Measurements from ENCODE around the gene ZSCAN5A. TPM values are rescaled to one million over a fixed set of nuclear protein-coding genes. Genes with fewer than 3 reads are reported as not detected.
"Not testable (repeated sequence)": the region's sequence is repeated elsewhere in the genome, so short reads cannot be mapped to it uniquely, and the experiment has no call there.

Gene ZSCAN5A
- total and polyA plus RNA-seq, 8 donors, result 4.4 to 8.1 (median 5.5) TPM

GRCh38 chr19:56269348-56269747 is 45.3 kb downstream of the ZSCAN5A start:
- TF ChIP-seq, protein P1, sequence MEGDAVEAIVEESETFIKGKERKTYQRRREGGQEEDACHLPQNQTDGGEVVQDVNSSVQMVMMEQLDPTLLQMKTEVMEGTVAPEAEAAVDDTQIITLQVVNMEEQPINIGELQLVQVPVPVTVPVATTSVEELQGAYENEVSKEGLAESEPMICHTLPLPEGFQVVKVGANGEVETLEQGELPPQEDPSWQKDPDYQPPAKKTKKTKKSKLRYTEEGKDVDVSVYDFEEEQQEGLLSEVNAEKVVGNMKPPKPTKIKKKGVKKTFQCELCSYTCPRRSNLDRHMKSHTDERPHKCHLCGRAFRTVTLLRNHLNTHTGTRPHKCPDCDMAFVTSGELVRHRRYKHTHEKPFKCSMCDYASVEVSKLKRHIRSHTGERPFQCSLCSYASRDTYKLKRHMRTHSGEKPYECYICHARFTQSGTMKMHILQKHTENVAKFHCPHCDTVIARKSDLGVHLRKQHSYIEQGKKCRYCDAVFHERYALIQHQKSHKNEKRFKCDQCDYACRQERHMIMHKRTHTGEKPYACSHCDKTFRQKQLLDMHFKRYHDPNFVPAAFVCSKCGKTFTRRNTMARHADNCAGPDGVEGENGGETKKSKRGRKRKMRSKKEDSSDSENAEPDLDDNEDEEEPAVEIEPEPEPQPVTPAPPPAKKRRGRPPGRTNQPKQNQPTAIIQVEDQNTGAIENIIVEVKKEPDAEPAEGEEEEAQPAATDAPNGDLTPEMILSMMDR (IDR thresholded peaks at IDR 0.05), result no peak
- Histone ChIP-seq H3K27me3 (no peaks in the 10 kb centered on the region), H3K36me3 (no peaks in the 10 kb centered on the region), H3K9me3 (no peaks in the 10 kb centered on the region), H3K4me1 (no peaks in the 10 kb centered on the region), H3K4me3 (no peak overlapping the region), H3K27ac (no peak overlapping the region)
- FAIRE-seq (no peak), DNase-seq (no peak), ATAC-seq (no peak)
- 82 to 93% methylated on average over 6 of the region's 6 CpGs for WGBS, 2 donors
- intact Hi-C loops (cut with DNase I), result no loop called here

- H3K4me1 ChIP-seq, result no peaks in the 10 kb centered on the region
- no peaks in the 10 kb centered on the region for H3K9me3 ChIP-seq
- H3K27me3 ChIP-seq, result no peaks in the 10 kb centered on the region
- DNase-seq (no peak), FAIRE-seq (no peak), ATAC-seq (no peak)
- intact Hi-C loops (cut with DNase I), result no loop called here
- 49 to 81% methylated on average over 3 of the region's 3 CpGs for WGBS, 2 donors
- no peaks in the 10 kb centered on the region for H3K36me3 ChIP-seq
- TF ChIP-seq, protein P1 (IDR thresholded peaks at IDR 0.05), result no peak
- H3K4me3 ChIP-seq, result no peak overlapping the region
- no peak overlapping the region for H3K27ac ChIP-seq
These were observed 48.6 kb downstream of the ZSCAN5A start for GRCh38 chr19:56266051-56266450.

DNA sequence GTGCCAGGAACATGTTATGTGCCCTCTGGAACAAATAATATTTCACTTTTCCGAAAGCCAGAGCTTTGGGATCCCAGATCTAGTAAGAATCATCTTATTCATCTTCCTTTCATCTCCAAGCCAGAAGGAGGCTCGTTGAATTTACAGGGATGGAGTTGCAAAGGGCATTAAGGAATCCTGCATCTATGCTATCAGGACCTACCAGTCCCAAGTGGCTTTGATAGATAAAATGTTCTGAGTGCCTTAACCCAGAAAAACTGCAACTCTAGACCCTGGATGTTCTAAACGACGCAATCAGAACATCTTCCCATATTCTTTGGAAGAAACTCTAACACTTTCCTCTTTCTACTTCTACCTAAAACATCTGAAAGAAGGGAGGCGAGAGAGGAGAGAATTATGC is 51.3 kb downstream of the ZSCAN5A start:
- TF ChIP-seq, protein P1 (IDR thresholded peaks at IDR 0.05), result no peak
- DNase-seq (no peak), ATAC-seq (no peak), FAIRE-seq (no peak)
- H3K4me1 ChIP-seq, result no peaks in the 10 kb centered on the region
- 90 to 92% methylated on average over 5 of the region's 5 CpGs for WGBS, 2 donors
- H3K36me3 ChIP-seq, result no peaks in the 10 kb centered on the region
- H3K4me3 ChIP-seq, result no peak overlapping the region
- H3K9me3 ChIP-seq, result no peaks in the 10 kb centered on the region
- H3K27me3 ChIP-seq, result no peaks in the 10 kb centered on the region
- H3K27ac ChIP-seq, result no peak overlapping the region
- intact Hi-C loops (cut with DNase I), result no loop called here

- WGBS, 2 donors, result 95 to 98% methylated on average over 6 of the region's 6 CpGs
- H3K4me3 ChIP-seq; H3K4me1 ChIP-seq; H3K36me3 ChIP-seq; ATAC-seq; intact Hi-C loops (cut with DNase I); H3K27me3 ChIP-seq; H3K9me3 ChIP-seq; H3K27ac ChIP-seq; DNase-seq; FAIRE-seq: not testable (repeated sequence)
These were observed 52.7 kb downstream of the ZSCAN5A start for GRCh38 chr19:56261932-56262331.

DNA sequence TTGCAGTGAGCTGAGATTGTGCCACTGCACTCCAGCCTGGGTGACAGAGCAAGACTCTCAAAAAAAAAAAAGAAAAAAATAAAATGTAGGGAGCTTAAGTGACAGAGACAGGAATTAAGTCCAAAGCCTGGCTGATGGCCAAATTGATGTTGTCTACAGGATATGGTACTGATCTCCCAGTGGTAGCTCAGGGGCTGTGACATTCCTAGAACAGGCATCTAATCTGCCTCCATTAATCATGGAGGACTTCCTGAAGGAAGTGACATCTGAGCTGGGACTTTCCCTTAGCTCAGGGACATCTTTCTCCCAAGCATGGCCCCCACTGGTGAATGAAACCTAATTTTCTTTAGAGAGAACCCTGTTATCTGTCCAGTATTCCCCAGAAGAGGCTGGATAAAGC is 53.5 kb downstream of the ZSCAN5A start:
- H3K4me1 ChIP-seq, result no peaks in the 10 kb centered on the region
- no peak for FAIRE-seq
- no peak overlapping the region for H3K27ac ChIP-seq
- no peaks in the 10 kb centered on the region for H3K36me3 ChIP-seq
- intact Hi-C loops (cut with DNase I), result no loop called here
- H3K9me3 ChIP-seq, result no peaks in the 10 kb centered on the region
- H3K4me3 ChIP-seq, result no peak overlapping the region
- ATAC-seq, result no peak
- DNase-seq, result no peak
- TF ChIP-seq, protein P1 (IDR thresholded peaks at IDR 0.05), result no peak
- no peaks in the 10 kb centered on the region for H3K27me3 ChIP-seq

DNA sequence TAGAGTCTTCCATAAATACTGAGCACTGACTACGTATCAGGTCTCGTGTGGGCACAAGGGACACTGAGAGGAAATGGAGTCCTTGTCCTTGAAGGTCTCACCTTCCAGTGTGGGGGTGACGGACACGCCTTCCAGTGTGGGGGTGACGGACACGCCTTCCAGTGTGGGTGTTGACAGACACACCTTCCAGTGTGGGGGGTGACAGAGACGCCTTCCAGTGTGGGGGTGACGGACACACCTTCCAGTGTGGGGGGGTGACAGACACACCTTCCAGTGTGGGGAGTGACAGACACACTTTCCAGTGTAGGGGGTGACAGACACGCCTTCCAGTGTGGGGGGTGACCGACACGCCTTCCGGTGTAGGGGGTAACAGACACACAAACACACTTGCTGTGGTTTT is 56.4 kb downstream of the ZSCAN5A start:
- DNase-seq, result no peak
- WGBS, 2 donors, result 78 to 86% methylated on average over 12 of the region's 12 CpGs
- intact Hi-C loops (cut with DNase I), result loop anchor here in 1 of 3 donors (10.0 kb wide), 1 partner anchor 183 kb away; no protein-coding TSS in a partner anchor
- Histone ChIP-seq H3K27me3 (no peaks in the 10 kb centered on the region), H3K9me3 (no peaks in the 10 kb centered on the region), H3K4me1 (no peaks in the 10 kb centered on the region), H3K4me3 (no peak overlapping the region), H3K27ac (no peak overlapping the region), H3K36me3 (no peaks in the 10 kb centered on the region)
- FAIRE-seq, result no peak
- TF ChIP-seq, protein P1 (IDR thresholded peaks at IDR 0.05), result no peak
- ATAC-seq, result no peak

Data from pancreas (tissue), 10 donors.